Iris pigment epithelial cell (primary cell): ENCODE measurements around the gene PLA2G2F.

Experiments
- DNase-seq: peaks from one replicate; pipeline ENCODE4 v3.0.0-alpha.2; 2011; ENCODE audit warnings: low read depth

The PLA2G2F gene

GRCh38 chr1:20143318-20143717, 4.2 kb downstream of the PLA2G2F start:
- no peak for DNase-seq

- no peak for DNase-seq
These were observed 4.8 kb downstream of the PLA2G2F start for GRCh38 chr1:20143734-20144565.

- no peak for DNase-seq
These were observed 8.9 kb downstream of the PLA2G2F start for GRCh38 chr1:20147846-20148570.

- no peak for DNase-seq
These were observed 9.7 kb downstream of the PLA2G2F start for GRCh38 chr1:20148571-20149500.

- DNase-seq, result no peak
These were observed 10.6 kb downstream of the PLA2G2F start for GRCh38 chr1:20149601-20150325.

GRCh38 chr1:20150326-20150705, 11.2 kb downstream of the PLA2G2F start:
- no peak for DNase-seq

- no peak for DNase-seq
These were observed 11.8 kb downstream of the PLA2G2F start for GRCh38 chr1:20150969-20151368.

- DNase-seq, result peak; percentile 36
These were observed 12.9 kb downstream of the PLA2G2F start for GRCh38 chr1:20151906-20152598.

- DNase-seq, result no peak
These were observed 13.4 kb downstream of the PLA2G2F start for GRCh38 chr1:20152599-20152930.

- no peak for DNase-seq
These were observed 13.9 kb downstream of the PLA2G2F start for GRCh38 chr1:20153000-20153418.

GRCh38 chr1:20154301-20154831, 15.2 kb downstream of the PLA2G2F start:
- DNase-seq, result no peak

- no peak for DNase-seq
These were observed 19.4 kb downstream of the PLA2G2F start for GRCh38 chr1:20158358-20159070.

- DNase-seq, result no peak
These were observed 20.9 kb downstream of the PLA2G2F start for GRCh38 chr1:20160034-20160433.

GRCh38 chr1:20164694-20165202, 25.6 kb downstream of the PLA2G2F start:
- no peak for DNase-seq

GRCh38 chr1:20165522-20165951, 26.4 kb downstream of the PLA2G2F start:
- peak; percentile 20 for DNase-seq

GRCh38 chr1:20166051-20166450, 26.9 kb downstream of the PLA2G2F start:
- no peak for DNase-seq

GRCh38 chr1:20167126-20167525, 28.0 kb downstream of the PLA2G2F start:
- no peak for DNase-seq

- DNase-seq, result no peak
These were observed 29.7 kb downstream of the PLA2G2F start for GRCh38 chr1:20168564-20169491.

- DNase-seq, result no peak
These were observed 30.8 kb downstream of the PLA2G2F start for GRCh38 chr1:20169932-20170331.
